NT2/D1 (cell line): ENCODE data around the gene PTPRN2.

ENCODE experiments used
- DNase-seq: peaks from one replicate; pipeline ENCODE4 v3.0.0-alpha.2; 2011; ENCODE audit warnings: low read depth, low spot score
- H3K27me3 ChIP-seq: 2 replicates; pipeline ENCODE4 v1.6.0; 2011; ENCODE audit warnings: mild to moderate bottlenecking; ENCODE audit not compliant: insufficient read length, insufficient read depth
- H3K36me3 ChIP-seq: 2 replicates; pipeline ENCODE4 v1.6.1; 2011; ENCODE audit warnings: mild to moderate bottlenecking, low read length, mixed read lengths; ENCODE audit not compliant: insufficient read depth, insufficient read length
- H3K4me1 ChIP-seq: 2 replicates; pipeline ENCODE4 v1.5.1; 2011; ENCODE audit not compliant: insufficient read depth, insufficient read length
- H3K4me3 ChIP-seq: 2 replicates; pipeline ENCODE4 v1.5.1; 2011; ENCODE audit warnings: low read depth; ENCODE audit not compliant: insufficient read length
- H3K9ac ChIP-seq: 2 replicates; pipeline ENCODE4 v1.6.0; 2011; ENCODE audit warnings: low read depth; ENCODE audit not compliant: insufficient read length
- H3K9me3 ChIP-seq: 2 replicates; pipeline ENCODE4 v1.5.1; 2011; ENCODE audit warnings: mild to moderate bottlenecking, low read length; ENCODE audit not compliant: insufficient read depth
- SUZ12 ChIP-seq: IDR thresholded peaks from 2 replicates; pipeline ENCODE4 v1.6.1; 2011; ENCODE audit not compliant: insufficient read length, insufficient read depth; ENCODE audit errors: extremely low read depth
- YY1 ChIP-seq: IDR thresholded peaks from 2 replicates; pipeline ENCODE4 v1.6.1; 2011; ENCODE audit not compliant: insufficient read length, insufficient read depth
- ZNF274 ChIP-seq: IDR thresholded peaks from 2 replicates; pipeline ENCODE4 v1.6.1; 2011; ENCODE audit warnings: mild to moderate bottlenecking, low read depth, low read length

PTPRN2 gene

DNA sequence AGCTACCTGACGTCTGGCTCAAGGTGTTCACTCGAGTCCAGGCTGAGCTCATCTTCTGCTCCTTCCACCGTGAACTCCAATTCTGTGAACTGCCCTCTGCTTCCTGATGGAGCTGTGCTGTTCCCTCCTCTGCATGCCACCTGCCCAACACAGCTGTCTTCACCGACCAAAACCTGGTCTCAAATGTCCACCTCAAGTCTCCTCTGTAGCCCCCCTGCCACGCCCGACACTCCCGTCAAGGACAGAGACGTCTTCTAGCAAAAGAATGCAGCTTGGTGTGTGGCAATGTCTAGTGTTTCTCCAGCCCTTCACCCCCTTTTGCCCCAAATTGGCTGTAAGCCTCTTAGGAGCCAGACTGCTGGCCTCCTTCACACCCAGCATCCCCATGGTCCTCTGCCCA is 945.8 kb downstream of the PTPRN2 start:
- Histone ChIP-seq H3K4me3 (no peak overlapping the region), H3K4me1 (no peaks in the 10 kb centered on the region), H3K9me3 (peaks cover 10% of the 10 kb centered on the region; the same call in 1 of the 2 replicates), H3K27me3 (no peaks in the 10 kb centered on the region), H3K9ac (no peak overlapping the region), H3K36me3 (no peaks in the 10 kb centered on the region)
- DNase-seq = no peak
- TF ChIP-seq SUZ12 (no peak), YY1 (no peak), ZNF274 (no peak)

DNA sequence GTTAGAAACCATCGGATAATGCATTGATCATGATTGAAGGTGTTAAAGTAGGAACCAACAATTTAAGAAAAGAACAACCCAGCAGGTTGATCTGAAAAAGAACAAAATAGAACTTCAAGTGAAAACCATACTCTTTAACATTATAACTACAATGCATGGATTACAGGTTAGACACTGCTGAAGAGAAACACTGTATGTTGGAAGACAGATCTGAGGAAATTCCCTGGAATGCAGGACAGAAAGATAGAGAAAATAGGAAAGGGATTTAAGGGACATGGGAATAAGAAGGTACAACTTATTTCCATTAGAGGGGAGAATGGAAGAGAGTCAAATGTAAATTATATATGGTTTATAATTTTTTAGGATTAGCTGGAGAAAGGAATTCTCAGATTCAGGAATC is 947.5 kb downstream of the PTPRN2 start:
- TF ChIP-seq ZNF274 (no peak), YY1 (no peak), SUZ12 (no peak)

DNA sequence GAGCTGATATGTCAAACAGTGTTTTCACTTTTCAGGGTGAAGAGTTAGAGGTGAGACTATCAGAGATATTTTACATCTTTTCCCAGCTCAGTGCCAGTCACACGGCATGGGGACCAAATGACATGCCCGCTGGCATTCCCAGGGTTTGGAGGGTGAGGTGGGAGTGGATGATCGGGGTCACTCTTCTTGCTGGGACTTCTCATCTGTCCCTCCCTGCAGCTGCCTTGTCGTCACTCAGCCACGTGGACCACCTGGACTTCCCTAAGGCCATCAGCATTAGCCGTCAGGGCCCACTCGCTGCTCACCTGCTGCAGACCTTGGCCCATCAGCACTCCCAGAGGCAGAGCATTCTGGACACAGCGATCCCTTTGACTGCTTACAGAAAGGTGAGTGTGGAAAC is 949.1 kb downstream of the PTPRN2 start:
- Histone ChIP-seq H3K4me1 (peaks cover 2% of the 10 kb centered on the region), H3K27me3 (no peaks in the 10 kb centered on the region), H3K9ac (no peak overlapping the region), H3K9me3 (peaks cover 10% of the 10 kb centered on the region; the same call in 1 of the 2 replicates), H3K4me3 (no peak overlapping the region), H3K36me3 (no peaks in the 10 kb centered on the region)
- no peak for DNase-seq
- no peak for TF ChIP-seq SUZ12
- no peak for TF ChIP-seq YY1
- TF ChIP-seq ZNF274 = no peak

More for the DNA sequence above, 947.5 kb downstream of the PTPRN2 start:
- Histone ChIP-seq H3K9me3 (peaks cover 10% of the 10 kb centered on the region; the same call in 1 of the 2 replicates), H3K4me3 (no peak overlapping the region), H3K36me3 (no peaks in the 10 kb centered on the region), H3K27me3 (no peaks in the 10 kb centered on the region), H3K9ac (no peak overlapping the region), H3K4me1 (no peaks in the 10 kb centered on the region)
- DNase-seq = no peak

DNA sequence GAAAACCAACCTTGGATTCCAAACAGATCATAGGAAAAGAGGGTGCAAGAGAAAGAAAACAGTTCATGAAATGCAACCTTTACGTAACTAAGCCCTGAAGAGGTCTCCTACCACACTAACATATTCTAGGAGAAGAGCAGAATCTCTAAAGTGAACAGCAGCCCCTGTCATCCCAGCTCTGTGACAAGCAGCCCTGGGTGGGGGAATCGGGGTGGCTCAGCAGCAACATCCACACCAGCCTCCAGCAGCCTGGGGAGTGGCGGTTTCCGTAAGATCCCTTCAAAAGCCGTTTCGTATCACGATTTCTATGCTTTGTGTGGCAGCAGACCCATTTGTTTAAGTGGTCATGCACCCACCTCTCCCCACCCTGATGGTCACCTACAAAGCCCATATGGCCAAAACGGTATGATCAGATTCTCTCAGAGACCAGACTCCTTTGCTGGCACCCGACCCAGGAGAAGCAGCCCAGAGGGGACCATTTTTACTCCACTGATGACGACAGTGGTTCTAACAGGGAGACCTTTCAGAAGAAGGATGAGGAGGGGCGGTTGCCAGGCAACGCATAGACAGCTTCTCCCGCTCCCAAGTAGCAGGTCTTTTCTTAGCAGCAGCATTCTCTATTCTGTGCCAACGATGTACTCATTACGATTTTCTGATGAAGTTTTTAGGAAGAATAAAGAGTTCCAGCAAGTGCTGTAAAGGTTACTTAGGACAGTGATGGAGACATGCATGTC is 950.2 kb downstream of the PTPRN2 start:
- DNase-seq = no peak
- TF ChIP-seq SUZ12 = no peak
- TF ChIP-seq ZNF274 = no peak
- no peak for TF ChIP-seq YY1
- Histone ChIP-seq H3K36me3 (no peaks in the 10 kb centered on the region), H3K9me3 (peaks cover 10% of the 10 kb centered on the region; the same call in 1 of the 2 replicates), H3K4me3 (no peak overlapping the region), H3K4me1 (peaks cover 3% of the 10 kb centered on the region), H3K9ac (no peak overlapping the region), H3K27me3 (no peaks in the 10 kb centered on the region)

DNA sequence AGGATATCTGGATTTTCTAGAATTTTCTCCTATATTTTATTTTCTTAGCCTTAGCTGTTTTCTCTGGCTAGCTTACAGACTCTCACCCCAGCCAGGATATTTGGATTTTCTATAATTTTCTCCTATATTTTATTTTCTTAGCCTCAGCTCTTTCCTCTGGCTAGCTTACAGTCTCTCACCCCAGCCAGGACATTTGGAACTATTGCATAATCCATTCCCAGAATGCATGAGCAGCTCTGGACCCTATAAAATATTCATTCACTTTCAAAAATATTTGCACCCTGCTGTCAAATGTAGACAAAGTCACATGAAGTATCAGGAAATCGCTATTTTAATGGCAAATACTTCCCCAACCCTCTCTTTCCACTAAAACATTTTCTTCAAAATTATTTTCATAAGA is 952.0 kb downstream of the PTPRN2 start:
- Histone ChIP-seq H3K4me3 (no peak overlapping the region), H3K27me3 (no peaks in the 10 kb centered on the region), H3K4me1 (peaks cover 3% of the 10 kb centered on the region), H3K9ac (no peak overlapping the region), H3K36me3 (no peaks in the 10 kb centered on the region), H3K9me3 (peaks cover 8% of the 10 kb centered on the region; the same call in 1 of the 2 replicates)
- TF ChIP-seq SUZ12 (no peak), ZNF274 (no peak), YY1 (no peak)
- no peak for DNase-seq

DNA sequence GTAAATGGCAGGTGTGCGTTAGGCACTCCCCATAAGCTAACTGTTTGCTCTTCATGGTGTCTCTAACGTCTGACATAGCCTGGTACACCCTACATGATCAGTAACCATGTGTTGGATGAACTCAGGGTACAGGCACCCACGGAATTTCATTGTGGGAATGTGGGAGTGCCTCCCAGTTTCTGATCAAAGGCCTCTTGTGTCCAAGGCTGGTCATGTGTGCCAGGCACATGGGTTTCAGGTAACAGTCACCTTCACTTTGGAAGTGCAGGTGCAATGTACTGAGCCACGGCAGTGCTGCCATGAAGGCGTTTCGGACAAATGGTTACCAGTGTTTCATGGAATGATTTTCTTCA is 952.5 kb downstream of the PTPRN2 start:
- no peak overlapping the region for H3K4me3 ChIP-seq
- H3K4me1 ChIP-seq = peaks cover 3% of the 10 kb centered on the region
- no peak for DNase-seq
- TF ChIP-seq ZNF274 = no peak
- H3K36me3 ChIP-seq = no peaks in the 10 kb centered on the region
- H3K27me3 ChIP-seq = no peaks in the 10 kb centered on the region
- H3K9me3 ChIP-seq = peaks cover 3% of the 10 kb centered on the region; the same call in 1 of the 2 replicates
- H3K9ac ChIP-seq = no peak overlapping the region

DNA sequence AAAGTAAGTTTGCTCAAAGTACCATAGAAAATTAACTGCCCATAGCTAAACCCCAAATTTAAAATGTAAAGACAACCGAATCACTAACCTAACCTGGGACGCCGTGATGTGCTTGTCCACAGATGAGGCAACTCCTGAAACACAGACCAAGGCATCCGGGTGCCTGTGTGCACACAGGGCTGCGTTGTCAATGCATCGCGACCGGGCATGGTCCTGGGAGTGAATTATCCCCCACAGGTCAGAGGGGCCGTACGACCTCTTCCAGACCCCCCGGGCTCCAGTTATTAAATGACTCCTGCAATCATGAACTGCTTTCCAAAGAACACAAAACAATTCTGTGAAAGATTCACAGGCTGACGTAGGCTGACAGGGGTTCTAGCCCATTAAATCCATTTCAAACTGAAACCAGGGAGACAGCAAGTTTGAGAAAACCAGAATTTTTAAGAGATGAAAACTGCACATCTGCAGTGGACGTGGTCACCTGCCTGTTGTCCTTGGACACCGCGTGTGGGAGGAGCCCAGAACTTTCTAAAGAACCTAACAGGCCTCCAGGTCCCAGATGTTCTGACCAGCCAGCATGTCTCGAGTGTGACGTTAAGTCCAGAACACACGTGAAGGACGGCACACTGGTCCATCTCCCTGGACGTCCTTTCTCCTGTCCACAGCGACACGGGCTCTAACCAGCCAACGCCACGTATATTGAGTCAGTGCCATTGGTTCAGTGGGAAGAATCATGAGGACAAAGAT is 953.0 kb downstream of the PTPRN2 start:
- no peak overlapping the region for H3K9ac ChIP-seq
- no peak overlapping the region for H3K4me3 ChIP-seq
- peaks cover 3% of the 10 kb centered on the region for H3K4me1 ChIP-seq
- no peak for DNase-seq
- no peaks in the 10 kb centered on the region for H3K27me3 ChIP-seq
- H3K36me3 ChIP-seq = no peaks in the 10 kb centered on the region
- no peaks in the 10 kb centered on the region for H3K9me3 ChIP-seq
- no peak for TF ChIP-seq ZNF274
- no peak for TF ChIP-seq YY1
- TF ChIP-seq SUZ12 = no peak
